GM19395 (cell line): ENCODE measurements around the gene KRTAP5-6.

Experiments used
- ATAC-seq: cut with Tn5 transposase; IDR thresholded peaks from one replicate; pipeline ENCODE4 v1.9.1; 2021; ENCODE audit warnings: mild to moderate bottlenecking, moderate library complexity; ENCODE audit not compliant: unreplicated experiment

Gene KRTAP5-6, protein sequence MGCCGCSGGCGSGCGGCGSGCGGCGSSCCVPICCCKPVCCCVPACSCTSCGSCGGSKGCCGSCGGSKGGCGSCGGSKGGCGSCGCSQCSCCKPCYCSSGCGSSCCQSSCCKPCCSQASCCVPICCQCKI

DNA sequence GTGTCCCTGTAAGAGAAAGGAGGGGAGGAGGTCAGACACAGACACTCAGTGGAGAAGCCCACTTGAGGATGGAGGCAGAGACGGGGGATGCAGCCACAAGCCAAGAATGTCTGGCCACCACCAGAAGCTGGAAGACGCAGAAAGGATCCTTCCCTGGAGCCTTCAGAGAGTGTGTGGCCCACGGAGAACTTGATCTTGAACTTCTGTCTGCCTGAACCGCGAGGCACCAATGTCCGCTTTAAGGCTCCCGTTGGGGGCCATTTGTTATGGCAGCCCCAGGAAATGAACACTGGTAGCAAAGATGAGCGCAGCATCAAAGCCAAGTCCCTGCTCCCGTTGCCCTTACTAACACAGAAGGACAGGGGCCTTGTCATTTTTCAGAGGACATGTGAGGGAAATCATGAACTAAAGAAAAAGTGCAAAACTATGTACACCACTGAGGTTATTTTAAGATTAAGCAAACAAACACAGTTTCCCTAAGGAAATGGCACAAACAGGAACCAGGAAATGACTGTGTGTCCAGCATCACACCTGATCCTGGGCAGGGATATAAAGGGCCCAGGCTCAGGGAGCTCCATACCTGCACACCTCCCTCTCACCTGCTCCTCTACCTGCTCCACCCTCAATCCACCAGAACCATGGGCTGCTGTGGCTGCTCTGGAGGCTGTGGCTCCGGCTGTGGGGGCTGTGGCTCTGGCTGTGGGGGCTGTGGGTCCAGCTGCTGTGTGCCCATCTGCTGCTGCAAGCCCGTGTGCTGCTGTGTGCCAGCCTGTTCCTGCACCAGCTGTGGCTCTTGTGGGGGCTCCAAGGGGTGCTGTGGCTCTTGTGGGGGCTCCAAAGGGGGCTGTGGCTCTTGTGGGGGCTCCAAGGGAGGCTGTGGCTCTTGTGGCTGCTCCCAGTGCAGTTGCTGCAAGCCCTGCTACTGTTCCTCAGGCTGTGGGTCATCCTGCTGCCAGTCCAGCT is at the start of gene KRTAP5-6:
Gene KRTAP5-6, plus strand, starts transcription at position 588 of the 963 bp plus-strand sequence. Its CDS starts 51 bp downstream, at position 639.
- ATAC-seq = no peak

DNA sequence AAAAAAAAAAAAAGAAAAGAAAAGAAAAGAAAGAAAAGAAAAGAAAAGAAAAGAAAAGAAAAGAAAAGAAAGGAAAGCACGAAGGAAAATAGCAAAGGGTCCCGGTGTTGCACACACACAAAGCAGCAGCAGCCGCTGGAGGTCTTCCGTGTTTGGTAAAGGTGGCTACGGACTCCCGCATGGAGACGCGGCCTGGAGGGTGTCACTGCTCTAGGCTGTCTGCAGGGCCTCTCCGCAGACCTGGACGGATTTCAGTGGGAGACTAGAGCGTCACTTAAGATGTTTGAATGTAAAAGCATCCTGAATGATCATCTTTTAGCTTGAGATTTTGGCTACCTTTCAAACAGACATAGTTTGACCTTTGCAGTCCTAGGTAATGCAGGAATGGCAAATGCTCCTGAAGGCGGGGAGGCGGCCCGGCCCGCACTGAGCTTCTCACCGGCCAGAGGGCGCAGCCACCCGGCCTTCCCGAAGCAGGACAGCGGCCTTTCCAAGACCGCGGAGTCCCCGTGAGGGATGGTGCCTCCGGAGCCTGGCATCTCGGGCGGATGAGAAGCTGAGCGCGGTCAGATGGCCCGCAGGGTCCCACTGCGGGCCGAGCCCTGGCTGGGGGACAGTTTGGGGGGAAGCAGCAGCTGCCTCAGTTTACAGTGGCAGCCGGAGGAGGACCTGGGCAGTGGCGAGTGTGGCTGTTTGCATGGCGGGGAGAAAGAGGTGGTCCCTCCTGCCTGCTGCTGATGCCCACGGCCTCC is 48.9 kb upstream of the KRTAP5-6 start:
- no peak for ATAC-seq

DNA sequence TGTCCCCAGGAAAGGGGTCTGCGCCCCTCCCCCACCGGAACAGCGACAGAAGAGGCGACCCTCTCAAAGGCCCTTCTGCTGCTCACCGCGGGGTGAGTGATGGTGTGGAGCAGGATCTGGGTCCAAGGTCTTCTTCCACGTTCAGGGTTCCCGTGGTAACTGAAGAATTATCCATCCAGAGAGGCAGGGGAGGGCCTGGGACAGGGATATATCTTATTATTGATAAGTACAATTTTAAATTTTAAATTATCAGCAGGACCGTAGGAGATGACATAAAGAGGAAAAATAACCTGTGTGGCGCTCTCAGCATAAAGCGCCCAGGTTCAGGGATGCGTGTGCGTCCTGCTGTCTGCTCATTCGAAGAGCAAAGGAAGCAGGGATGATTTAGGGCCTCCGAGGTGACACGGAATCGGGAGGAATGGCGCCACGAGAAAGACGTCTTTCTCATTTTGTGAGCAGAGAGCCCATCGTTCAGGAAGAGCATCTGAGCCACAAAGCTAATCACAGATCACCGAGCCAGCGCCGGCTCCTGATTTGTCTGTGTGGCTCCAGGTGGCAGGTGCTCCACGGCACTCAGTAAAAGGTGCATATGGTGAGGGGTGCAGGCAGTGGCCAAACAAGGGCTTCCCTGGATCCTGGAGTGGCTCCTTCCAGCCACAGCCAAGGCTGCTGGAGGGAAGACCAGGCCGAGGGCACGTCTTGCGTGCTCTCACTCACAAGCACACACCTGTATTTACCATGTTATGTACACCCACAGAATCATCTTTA is 48.2 kb upstream of the KRTAP5-6 start:
- no peak for ATAC-seq

DNA sequence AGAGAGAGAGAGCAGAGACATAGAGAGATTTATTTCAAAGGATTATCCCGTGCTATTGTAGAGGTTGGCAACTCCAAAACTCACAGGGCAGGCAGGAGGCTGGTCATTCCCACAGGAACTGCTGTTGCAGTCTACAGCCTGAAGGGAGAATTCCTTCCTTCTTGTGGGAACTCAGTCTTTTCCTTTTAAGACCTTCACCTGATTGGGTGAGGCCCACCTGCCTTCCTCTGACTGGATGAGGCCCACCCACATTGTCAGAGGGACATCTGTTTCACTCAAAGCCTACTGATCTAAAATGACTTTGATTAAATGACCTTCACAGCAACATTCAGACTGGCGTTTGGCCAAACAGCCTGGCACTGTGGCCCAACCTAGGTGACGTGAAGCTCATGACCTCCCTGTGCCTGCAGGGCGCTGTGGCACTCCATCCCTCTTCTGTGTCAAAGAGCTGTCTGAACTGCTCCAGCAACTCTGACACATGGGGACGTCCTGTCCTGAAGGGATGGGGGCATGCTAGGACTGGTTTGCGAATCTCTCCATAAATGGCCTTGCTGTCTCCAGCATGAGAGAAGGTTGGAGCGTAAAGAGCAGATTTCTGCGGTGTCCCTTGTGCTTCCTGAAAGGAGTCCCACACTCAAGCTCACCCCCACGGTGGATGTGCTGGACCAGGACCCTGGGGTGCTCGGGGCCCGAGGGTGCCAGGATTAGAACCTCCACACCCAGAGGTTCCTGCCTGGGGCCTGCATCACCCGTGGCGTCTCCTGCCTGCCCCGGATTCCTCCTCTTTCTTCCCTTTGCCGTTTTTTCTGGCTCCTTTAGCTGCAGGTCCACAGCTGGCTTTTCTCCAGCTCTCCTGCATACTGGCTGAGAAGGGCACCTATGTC is 46.7 kb upstream of the KRTAP5-6 start:
- ATAC-seq = no peak

DNA sequence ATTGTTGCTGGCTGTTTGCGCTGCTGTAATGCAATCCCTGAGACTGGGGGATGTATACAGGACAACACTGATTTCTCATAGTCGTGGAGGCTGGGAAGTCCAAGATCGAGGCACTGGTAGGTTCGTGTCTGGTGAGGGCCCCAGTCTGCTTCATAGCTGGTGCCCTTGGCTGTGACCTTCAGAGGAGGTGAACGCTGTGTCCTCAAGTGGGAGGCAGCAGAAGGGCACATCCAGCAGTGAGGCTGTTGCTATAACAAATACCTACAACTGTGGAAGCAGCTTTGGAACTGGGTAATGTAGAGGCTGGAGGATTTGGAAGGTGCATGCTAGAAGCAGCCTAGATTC is 46.1 kb upstream of the KRTAP5-6 start:
- ATAC-seq = no peak

DNA sequence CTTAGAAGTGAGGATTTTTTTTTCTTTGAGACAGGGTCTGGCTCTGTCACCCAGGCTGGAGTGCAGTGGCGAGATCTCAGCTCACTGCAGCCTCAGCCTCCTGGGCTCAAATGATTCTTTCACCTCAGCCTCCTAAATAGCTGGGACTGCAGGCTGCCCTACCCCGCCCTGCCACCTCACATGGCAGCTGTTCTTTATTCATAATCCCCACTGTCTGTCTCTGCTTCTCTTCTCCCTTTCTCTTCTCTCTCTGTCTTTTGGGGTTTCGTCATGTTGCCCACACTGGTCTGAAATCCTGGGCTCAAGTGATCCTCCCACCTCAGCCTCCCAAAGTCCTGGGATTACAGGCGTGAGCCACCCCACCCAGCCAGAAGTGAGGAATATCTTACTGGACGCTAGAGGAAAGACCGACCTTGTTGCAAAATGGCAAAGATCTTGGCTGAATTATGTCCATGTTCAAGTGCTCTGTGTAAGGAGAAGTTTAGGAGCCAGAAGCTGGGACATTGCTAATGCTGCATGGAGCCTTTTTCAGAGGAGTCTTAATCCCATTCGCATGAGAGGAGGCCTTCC is 45.5 kb upstream of the KRTAP5-6 start:
- ATAC-seq = no peak

DNA sequence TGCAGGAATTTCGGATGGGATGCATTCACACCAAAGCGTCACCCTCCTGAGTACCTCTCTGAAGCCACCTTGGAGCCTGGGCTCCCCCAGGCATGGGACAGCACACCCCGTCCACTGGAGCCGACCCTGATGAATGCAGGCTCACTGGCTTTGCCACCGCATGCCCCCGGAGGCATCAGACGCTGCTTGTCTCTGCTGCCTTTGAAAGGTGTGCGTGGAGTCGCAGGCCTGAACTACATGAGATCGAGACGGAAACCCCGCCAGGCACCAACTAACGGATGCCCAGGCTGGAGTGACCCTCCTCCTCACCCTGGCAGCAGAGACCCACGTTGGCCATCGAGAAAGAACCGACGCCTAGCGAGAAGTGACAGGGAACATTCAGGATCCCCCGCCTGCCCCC is 45.0 kb upstream of the KRTAP5-6 start:
- ATAC-seq = no peak

DNA sequence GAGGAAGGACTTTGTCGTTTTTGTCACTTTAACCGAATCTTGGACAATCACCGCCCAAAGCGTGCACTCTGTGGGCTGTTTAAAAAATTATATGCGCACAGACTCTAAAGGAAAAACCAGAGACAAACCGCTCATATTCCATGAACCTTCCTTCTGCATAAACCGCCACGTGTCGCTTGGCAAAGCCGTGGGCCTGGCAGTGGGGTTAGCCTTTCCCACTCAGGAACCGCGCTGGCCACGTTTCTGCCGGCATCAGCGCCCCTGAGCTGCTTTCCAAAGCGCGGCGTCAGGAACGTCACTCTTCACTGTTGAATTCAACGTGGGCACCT is 44.6 kb upstream of the KRTAP5-6 start:
- ATAC-seq = no peak

DNA sequence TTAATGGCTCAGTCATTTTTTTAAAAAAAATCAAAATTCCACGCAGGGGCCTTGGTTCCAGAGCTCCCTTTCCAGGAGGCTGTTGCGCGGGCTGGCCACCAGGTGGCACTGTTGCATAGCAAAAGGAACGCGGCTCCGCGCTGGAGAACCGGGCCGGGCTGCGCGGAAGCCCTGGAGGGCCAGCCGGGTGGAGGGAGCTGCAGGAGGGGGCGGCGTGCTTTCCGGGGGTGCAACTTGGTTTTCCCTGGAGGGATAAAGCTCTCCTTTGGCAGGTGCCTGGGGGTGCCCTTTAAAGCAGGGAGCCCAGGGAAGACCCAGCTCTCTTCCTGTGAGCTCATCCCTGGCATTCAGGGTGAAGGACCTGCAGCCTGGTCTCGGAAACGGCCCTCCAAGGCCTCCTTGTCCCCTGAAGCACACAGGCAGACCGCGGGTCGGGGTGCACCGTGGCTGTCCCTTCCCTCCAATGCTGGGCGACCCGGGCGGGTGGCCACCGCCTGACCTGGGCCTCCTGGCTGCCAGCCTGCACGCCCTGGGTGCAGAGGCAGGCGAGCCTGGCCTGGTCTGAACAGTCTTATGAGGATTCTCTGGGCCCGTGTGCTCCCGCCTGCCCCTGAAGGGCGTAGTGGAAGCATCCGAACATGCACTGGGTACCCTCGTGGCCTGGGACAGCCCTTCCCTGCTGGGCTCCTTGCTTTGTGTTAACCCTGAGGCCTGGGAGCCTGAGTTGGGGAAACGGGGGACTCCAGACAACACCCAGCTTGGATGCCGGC is 44.0 kb upstream of the KRTAP5-6 start:
- no peak for ATAC-seq

DNA sequence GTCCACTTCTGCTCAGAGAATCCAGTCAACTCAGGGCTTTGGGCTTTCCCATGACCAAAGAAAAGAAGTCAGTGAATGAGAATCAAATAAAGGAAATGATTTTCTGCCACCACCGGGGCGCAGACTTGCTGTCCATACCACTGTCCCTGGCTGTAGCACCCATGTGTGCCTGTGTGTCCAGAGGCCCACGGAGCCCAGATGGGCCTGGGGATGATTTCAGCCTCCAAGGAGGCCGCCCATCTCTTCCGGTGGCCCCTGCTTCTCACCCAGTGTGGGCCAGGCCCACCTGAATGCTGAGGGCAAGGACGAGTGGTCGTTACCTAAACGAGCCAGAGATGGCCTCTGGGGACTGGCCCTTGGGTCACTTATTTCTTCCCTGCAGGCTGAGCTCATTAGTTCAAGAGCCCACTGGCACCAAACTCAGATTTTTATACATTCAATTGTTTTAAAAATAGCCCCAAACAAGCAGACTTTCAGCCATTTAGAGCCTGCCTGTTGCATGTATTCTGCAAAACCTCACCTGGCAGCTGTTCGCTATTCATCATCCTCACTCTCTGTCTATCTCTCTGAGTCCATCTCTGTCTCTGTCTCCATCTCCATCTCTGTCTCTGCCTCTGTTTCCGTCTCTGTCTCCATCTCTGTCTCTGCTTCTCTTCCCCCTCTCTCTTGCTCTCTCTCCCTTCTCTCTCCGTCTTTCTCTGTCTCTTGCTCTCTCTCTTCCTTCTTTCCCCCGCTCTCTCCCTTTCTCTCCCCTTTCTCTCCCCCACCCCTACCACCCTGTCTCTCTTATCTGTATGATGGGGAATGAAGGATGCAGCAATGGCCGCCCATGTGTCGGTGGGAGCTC is 43.2 kb upstream of the KRTAP5-6 start:
- ATAC-seq = no peak

DNA sequence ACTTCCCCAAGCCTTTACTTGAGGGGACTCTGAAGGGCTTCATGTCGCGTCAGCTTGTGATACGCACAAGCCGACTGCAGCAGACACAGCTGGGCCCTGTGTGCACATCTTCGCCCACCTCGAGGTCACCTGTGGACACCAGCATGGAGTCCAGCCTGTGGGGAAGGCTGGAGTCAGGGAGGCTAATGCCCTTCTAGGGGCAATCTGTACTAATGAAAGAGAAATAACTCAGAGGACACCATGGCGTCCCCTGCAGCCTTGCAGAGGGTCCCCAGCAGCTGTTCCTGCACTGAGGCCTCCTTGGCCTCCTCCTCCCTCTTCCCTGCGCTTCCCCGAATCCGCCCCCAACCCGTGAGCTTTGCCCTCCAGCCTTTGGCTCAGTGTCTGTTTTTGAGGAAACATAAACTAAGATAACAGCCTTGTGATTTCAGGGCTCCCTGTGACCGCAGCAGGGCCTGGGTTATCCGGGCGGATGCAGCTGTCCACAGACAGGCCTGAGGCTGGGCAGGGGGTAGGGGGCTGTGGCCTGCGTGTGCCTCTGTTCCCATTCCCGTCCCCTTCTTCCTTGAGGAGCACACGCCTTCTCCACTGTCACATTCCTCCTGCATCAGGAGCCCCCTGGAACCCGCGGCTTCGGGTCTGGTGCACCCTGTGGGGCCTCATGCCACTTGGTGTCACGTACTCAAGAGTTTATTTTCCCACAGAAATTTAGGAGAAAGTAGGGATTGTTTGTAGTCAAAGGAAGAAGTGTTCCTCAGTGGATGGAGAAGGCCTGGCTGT is 42.4 kb upstream of the KRTAP5-6 start:
- no peak for ATAC-seq

DNA sequence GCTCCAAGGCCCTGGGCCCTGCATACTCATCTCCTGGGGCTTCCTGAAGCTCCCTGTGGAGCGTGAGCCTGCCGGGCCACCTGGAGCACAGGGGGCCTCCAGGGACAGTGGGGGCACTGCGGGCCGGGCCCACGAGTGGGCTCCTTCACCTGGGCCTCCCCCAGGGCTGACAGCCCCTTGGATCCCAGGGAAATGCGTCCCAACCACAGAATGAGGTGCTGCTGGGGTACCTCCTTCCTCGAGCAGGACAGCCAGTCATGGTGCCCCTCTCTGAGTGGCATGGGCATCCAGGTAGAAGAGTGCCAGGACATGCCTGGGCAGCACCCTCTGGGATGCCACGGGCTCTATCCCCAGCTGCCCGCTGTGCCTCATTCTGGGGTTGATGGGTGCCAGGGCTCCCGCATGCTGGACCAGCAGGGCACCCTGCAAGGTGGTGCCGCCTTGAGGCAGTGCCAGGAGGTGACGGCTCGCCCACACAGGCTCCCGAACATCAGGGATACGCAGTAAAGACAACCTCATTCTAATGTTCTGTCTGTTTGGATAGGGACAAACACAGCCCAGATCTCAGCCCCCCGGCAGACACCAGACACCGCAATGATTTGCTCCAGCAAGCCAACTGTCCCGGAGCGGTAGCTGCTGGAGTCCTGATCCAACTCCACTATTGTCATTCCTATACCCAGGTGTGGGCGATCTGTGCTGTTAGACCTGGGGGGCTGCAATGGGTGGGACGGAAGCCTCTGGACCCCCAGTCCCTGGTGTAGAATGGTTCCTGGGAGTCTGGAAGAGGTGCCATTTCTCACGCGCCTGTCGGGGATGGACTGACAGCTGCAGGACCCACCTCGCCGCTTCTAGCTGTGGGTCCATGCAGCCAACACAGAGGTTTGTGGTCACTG is 41.6 kb upstream of the KRTAP5-6 start:
- ATAC-seq = no peak

DNA sequence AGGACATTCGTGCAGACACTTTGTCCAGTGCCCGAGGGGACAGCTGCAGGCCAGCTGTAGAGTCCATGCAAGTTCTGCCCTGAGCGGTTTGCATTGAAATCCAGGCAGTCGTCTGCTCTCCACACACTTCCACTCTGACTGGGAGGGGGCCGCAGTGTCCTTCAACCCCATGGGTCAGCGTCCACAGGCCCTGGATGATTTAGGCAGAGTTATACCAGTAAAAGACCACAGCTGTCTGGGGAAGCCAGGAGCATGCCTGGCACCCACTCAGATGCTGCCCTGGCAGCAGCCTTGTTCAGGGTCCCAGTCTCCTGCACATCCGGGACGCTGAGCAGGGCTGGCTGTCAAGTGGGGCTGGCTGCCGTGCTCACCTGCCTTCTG is 40.9 kb upstream of the KRTAP5-6 start:
- no peak for ATAC-seq

DNA sequence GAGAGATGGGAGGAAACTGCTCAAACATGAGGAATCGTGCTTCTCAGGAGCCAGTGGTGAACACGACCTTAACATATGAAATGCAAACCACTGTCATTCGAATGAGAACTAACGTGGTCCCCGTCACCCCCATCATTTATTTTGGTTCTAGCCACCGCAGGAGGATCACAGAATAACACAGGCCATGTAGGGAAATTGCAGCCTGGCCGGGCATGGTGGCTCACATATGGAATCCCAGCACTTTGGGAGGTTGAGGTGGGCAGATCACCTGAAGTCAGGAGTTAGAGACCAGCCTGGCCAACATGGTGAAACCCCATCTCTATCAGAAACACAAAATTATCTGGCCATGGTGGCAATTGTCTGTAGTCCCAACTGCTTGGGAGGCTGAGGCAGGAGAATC is 40.3 kb upstream of the KRTAP5-6 start:
- no peak for ATAC-seq

DNA sequence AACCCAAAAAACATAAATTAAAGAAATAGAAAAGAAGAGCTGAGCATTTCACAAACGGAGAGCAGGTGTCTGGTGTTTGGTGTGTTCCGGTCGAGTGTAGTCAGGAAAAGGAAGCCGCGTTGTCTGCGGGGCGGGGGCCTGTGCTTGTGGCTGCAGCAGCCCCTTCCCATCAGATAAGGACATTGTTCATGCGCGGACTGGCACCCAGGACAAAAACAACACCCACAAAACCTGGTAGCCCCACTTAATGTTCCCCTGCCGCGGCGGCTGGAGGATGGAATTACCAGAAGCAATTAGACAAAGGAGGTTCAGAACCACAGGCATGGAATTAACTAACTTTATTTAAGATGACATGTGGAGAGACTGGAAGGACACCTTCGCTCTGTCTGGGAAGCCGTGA is 37.5 kb upstream of the KRTAP5-6 start:
- no peak for ATAC-seq

DNA sequence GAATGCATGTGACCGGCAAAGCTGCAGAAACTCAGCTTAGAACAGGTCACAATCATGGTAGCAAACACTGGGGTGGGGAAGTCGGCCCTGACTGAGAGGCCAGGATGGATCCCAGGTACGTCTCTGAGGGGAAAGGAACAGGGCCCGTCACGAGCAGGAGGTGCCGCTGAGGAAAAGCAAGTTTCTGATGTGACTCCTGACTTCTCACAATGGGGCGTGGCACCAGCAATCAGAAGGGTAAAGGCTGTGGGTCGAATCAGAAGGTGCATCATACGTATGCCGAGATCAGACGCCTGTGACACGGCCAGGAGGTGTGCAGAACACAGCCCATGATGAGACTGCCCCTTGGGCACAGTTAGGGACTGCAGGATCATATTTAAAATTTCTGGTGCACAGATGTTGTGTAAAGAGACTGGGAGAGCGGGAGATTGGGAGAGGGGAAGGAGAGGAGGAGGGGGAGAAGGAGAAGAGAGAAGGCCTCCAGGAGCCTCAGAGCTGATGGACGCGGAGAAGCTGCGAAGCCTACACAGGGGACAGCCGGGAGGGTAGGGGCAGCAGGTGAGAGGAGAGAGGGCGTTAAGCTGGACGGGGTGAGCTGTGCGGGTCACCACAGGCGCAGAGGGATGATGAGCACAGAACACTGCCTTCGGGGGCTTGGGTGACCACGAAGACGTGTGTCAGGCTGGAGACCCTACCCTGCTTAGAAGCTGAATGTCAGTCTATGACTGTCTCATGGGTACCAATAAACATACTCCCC is 36.7 kb upstream of the KRTAP5-6 start:
- ATAC-seq = no peak
